HG03571 (cell line): ENCODE data around the gene HEATR9.

Source experiments
- ATAC-seq: cut with Tn5 transposase; IDR thresholded peaks from one replicate; pipeline ENCODE4 v1.9.1; 2021; ENCODE audit not compliant: unreplicated experiment

Gene HEATR9

GRCh38 chr17:35809855-35810461, 58.7 kb downstream of the HEATR9 start:
- ATAC-seq: no peak

DNA sequence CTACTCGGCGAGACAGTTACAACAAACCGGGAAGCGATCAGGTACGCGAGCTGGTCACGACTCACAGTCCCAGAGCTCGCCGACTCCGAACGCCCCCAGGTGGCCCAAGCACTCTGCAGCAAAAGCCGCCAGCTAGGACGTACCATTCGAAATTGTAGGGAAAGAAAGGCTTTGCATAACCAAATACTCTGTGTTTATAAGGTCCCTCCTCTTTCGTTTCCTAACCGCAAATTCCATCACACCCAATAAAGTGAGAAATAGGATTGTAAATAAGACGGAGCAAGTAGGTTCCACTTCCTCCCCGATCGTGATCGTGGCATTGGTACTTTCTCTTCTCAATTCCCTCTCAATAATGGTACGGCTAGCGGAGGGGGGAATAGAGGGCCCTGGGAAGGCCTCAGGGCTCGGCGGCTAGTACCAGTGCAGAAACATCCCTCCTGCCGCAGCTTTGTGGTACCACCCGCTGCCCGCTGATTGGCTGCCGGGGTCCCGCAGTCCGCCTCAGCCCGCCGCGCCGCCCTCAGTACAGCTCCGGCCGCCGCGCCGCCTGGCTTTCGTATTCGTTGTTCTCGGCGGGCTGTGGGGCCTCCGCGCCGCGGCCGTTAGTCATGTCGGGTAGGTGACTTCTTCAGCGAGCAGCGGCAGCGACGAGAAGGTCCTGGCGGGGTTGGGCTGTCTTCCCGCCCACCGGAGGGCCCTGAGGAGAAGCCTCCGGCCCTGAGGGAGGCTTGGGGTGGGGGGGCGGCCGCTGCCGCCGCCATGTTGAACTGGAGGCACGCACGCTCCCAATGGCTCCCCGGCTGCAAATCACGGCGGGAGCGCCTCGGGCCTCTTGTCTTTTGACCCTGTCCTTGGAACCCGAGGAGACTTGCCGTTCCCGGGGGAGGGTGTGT, 59.5 kb downstream of the HEATR9 start, which contains the start of gene TAF15:
TSS of gene TAF15 (plus strand) at position 523 of the 893 bp plus-strand sequence. CDS start at position 609, 86 bp downstream.
- peak; percentile 89 for ATAC-seq

GRCh38 chr17:35808240-35808961, 60.3 kb downstream of the HEATR9 start:
- no peak for ATAC-seq

DNA sequence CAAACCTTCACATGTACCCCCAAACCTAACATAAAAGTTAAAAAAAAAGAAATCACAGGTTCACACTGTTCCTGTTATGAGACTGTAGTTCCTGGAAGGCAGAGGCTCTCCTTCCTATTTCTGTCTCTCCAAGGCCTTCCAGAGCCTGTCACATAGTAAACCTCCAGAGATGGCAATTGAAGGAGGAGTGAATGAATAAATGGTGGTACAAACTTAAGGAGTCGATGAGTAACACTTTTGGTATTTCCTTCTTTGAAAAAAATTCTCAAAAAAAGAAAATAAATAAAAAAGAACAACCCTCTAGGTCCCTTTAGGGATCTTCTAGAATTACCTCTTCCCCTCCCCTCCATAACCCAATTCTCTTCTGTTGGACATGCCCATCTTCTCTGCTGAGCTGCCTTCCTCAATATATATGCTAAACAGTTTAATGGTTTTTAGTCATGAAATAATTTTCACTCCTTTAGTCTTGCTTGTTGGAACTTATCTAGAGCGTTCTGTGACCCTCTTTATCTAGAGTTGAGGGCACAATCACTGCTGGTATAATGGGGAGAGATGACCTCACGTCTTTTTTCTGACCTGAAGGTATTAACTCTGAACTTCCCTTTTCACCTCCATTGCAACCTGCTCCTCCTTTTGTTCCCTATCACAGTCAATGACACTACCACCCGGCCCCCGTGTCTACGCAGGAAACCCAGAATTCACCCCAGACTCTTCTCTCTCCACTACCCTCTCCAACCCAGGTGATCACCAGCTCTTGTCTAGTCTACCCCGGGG, 61.1 kb downstream of the HEATR9 start:
- no peak for ATAC-seq
